ENCODE measurements around the gene RAB23. TPM values are rescaled to one million over a fixed set of nuclear protein-coding genes. Genes with fewer than 3 reads are reported as not detected.
A peak's percentile ranks its signal among the peaks of the same experiment; 100 is the strongest.

RAB23 gene
- total and polyA plus RNA-seq, 2 experiments from 2014 or later: 20.2 to 37.2 TPM

- H3K79me2 ChIP-seq: peaks cover 44% of the 10 kb centered on the region
Measured at GRCh38 chr6:57205550-57206328, 16.4 kb downstream of the RAB23 start.

GRCh38 chr6:57201718-57202117, 20.4 kb downstream of the RAB23 start:
- H3K4me3 ChIP-seq: no peak overlapping the region
- H3K27ac ChIP-seq: peak overlapping the region; percentile 28
- peaks cover 4% of the 10 kb centered on the region for H3K4me1 ChIP-seq (ENCODE audit: insufficient read depth)
- peaks cover 46% of the 10 kb centered on the region for H3K79me2 ChIP-seq
- 66% methylated on average over 1 of the region's 1 CpG for WGBS (ENCODE audit: low lambda C conversion rate, missing lambda C conversion rate)
- H3K9me2 ChIP-seq (replicated peaks; ENCODE audit: insufficient read depth): no peaks in the 10 kb centered on the region
- H2AFZ ChIP-seq: no peak overlapping the region
- no peaks in the 10 kb centered on the region for H3K27me3 ChIP-seq
- no peaks in the 10 kb centered on the region for H3K36me3 ChIP-seq (replicated peaks; ENCODE audit: insufficient read depth, low read depth)
- DNase-seq (ENCODE audit: low spot score): no peak
- no peak overlapping the region for H3K4me2 ChIP-seq
- no peaks in the 10 kb centered on the region for H3K9me3 ChIP-seq (ENCODE audit: low read depth)
- TF ChIP-seq EZH2 (IDR thresholded peaks at IDR 0.05; ENCODE audit: borderline replicate concordance) (no peak), EZH2phosphoT487 (IDR thresholded peaks at IDR 0.05; ENCODE audit: low read depth, severe bottlenecking, unreplicated experiment) (no peak), CTCF (IDR thresholded peaks at IDR 0.05; ENCODE audit: poor library complexity) (no peak)
- H4K20me1 ChIP-seq (ENCODE audit: insufficient read depth, poor library complexity, severe bottlenecking): no peaks in the 10 kb centered on the region

More at GRCh38 chr6:57205550-57206328, 16.4 kb downstream of the RAB23 start:
- TF ChIP-seq EZH2phosphoT487 (IDR thresholded peaks at IDR 0.05; ENCODE audit: low read depth, severe bottlenecking, unreplicated experiment): no peak
- no peak for TF ChIP-seq CTCF (IDR thresholded peaks at IDR 0.05; ENCODE audit: poor library complexity)
- no peak for TF ChIP-seq EZH2 (IDR thresholded peaks at IDR 0.05; ENCODE audit: borderline replicate concordance)
- no peaks in the 10 kb centered on the region for H3K9me2 ChIP-seq (replicated peaks; ENCODE audit: insufficient read depth)
- 82% methylated on average over 7 of the region's 7 CpGs for WGBS (ENCODE audit: low lambda C conversion rate, missing lambda C conversion rate)
- H3K4me2 ChIP-seq: no peak overlapping the region
- H4K20me1 ChIP-seq (ENCODE audit: insufficient read depth, poor library complexity, severe bottlenecking): no peaks in the 10 kb centered on the region
- H3K9me3 ChIP-seq (ENCODE audit: low read depth): no peaks in the 10 kb centered on the region
- peaks cover 4% of the 10 kb centered on the region for H3K4me1 ChIP-seq (ENCODE audit: insufficient read depth)
- no peaks in the 10 kb centered on the region for H3K36me3 ChIP-seq (replicated peaks; ENCODE audit: insufficient read depth, low read depth)
- no peak overlapping the region for H2AFZ ChIP-seq
- no peak overlapping the region for H3K4me3 ChIP-seq
- no peaks in the 10 kb centered on the region for H3K27me3 ChIP-seq
- no peak for DNase-seq (ENCODE audit: low spot score)
- peak overlapping the region; percentile 26 for H3K27ac ChIP-seq

- H2AFZ ChIP-seq: no peak overlapping the region
- H3K27ac ChIP-seq: no peak overlapping the region
- no peaks in the 10 kb centered on the region for H3K9me2 ChIP-seq (replicated peaks; ENCODE audit: insufficient read depth)
- DNase-seq (ENCODE audit: low spot score): no peak
- no peaks in the 10 kb centered on the region for H3K36me3 ChIP-seq (replicated peaks; ENCODE audit: insufficient read depth, low read depth)
- no peak overlapping the region for H3K4me3 ChIP-seq
- no peaks in the 10 kb centered on the region for H3K27me3 ChIP-seq
- H3K4me1 ChIP-seq (ENCODE audit: insufficient read depth): no peaks in the 10 kb centered on the region
- 69% methylated on average over 5 of the region's 6 CpGs for WGBS (ENCODE audit: low lambda C conversion rate, missing lambda C conversion rate)
- H3K9me3 ChIP-seq (ENCODE audit: low read depth): no peaks in the 10 kb centered on the region
- H3K4me2 ChIP-seq: no peak overlapping the region
- H4K20me1 ChIP-seq (ENCODE audit: insufficient read depth, poor library complexity, severe bottlenecking): no peaks in the 10 kb centered on the region
- peaks cover 34% of the 10 kb centered on the region for H3K79me2 ChIP-seq
- TF ChIP-seq CTCF (IDR thresholded peaks at IDR 0.05; ENCODE audit: poor library complexity) (no peak), EZH2 (IDR thresholded peaks at IDR 0.05; ENCODE audit: borderline replicate concordance) (no peak), EZH2phosphoT487 (IDR thresholded peaks at IDR 0.05; ENCODE audit: low read depth, severe bottlenecking, unreplicated experiment) (no peak)
Measured at GRCh38 chr6:57198926-57199636, 23.0 kb downstream of the RAB23 start.
